DOHH2 (cell line): ENCODE results near the gene SYCP2.

ENCODE experiments used
- H3F3A ChIP-seq: fragments of 200-600 bp; sonication (generic), shearing (Covaris generic); 2 replicates; pipeline ENCODE4 v1.6.0; 2016; ENCODE audit warnings: antibody characterized with exemption, mild to moderate bottlenecking; ENCODE audit not compliant: control insufficient read depth, insufficient read depth
- H3K27ac ChIP-seq: fragments of 200-600 bp; sonication (generic); 2 replicates; pipeline ENCODE4 v1.5.1; 2014; ENCODE audit warnings: low read depth, mild to moderate bottlenecking, low read length, moderate library complexity
- H3K27me3 ChIP-seq: fragments of 200-600 bp; sonication (generic); 2 replicates; pipeline ENCODE4 v1.6.1; 2014; ENCODE audit warnings: mild to moderate bottlenecking, low read length, mixed read lengths; ENCODE audit not compliant: control insufficient read depth
- H3K36me3 ChIP-seq: fragments of 200-600 bp; sonication (generic); 2 replicates; pipeline ENCODE4 v1.6.1; 2014; ENCODE audit warnings: mild to moderate bottlenecking, low read length, moderate library complexity, mixed read lengths; ENCODE audit not compliant: control insufficient read depth
- H3K4me1 ChIP-seq: fragments of 200-600 bp; sonication (generic); 2 replicates; pipeline ENCODE4 v1.6.1; 2014; ENCODE audit warnings: mild to moderate bottlenecking, low read length, mixed read lengths; ENCODE audit not compliant: control insufficient read depth
- H3K4me2 ChIP-seq: fragments of 200-600 bp; sonication (generic); 2 replicates; pipeline ENCODE4 v1.6.0; 2014; ENCODE audit warnings: mild to moderate bottlenecking, low read length, moderate library complexity
- H3K4me3 ChIP-seq: fragments of 200-600 bp; sonication (generic); 2 replicates; pipeline ENCODE4 v1.5.1; 2014; ENCODE audit warnings: mild to moderate bottlenecking, low read length, mixed read lengths
- H3K79me2 ChIP-seq: fragments of 200-600 bp; sonication (generic); 2 replicates; pipeline ENCODE4 v1.6.1; 2014; ENCODE audit warnings: mild to moderate bottlenecking, low read length, mixed read lengths; ENCODE audit not compliant: control insufficient read depth
- H3K9me2 ChIP-seq: fragments of 200-600 bp; sonication (generic); replicated peaks from 2 replicates; pipeline ENCODE4 v1.6.1; 2014; ENCODE audit warnings: mild to moderate bottlenecking, low read length, mixed read lengths; ENCODE audit not compliant: control insufficient read depth
- H3K9me3 ChIP-seq: fragments of 200-600 bp; sonication (generic); 2 replicates; pipeline ENCODE4 v1.6.1; 2014; ENCODE audit warnings: antibody characterized with exemption, low read length, mixed read lengths; ENCODE audit not compliant: control insufficient read depth, insufficient read depth
- H4K20me1 ChIP-seq: fragments of 200-600 bp; sonication (generic); 2 replicates; pipeline ENCODE4 v1.6.0; 2014; ENCODE audit warnings: low read depth, mild to moderate bottlenecking, antibody characterized with exemption, low read length, moderate library complexity; ENCODE audit not compliant: control insufficient read depth, insufficient read depth
- EZH2phosphoT487 ChIP-seq: fragments of 200-600 bp; sonication (generic); IDR thresholded peaks from 2 replicates; pipeline ENCODE4 v1.6.1; 2017; ENCODE audit warnings: borderline replicate concordance, mild to moderate bottlenecking, antibody characterized with exemption, low read length, moderate library complexity, mixed read lengths
- TF ChIP-seq, protein P1 (sequence below): fragments of 200-600 bp; sonication (generic); IDR thresholded peaks from one replicate; pipeline ENCODE4 v1.5.1; 2014; ENCODE audit warnings: antibody characterized with exemption, mild to moderate bottlenecking, low read depth, low read length; ENCODE audit not compliant: poor library complexity, severe bottlenecking

SYCP2 gene

DNA sequence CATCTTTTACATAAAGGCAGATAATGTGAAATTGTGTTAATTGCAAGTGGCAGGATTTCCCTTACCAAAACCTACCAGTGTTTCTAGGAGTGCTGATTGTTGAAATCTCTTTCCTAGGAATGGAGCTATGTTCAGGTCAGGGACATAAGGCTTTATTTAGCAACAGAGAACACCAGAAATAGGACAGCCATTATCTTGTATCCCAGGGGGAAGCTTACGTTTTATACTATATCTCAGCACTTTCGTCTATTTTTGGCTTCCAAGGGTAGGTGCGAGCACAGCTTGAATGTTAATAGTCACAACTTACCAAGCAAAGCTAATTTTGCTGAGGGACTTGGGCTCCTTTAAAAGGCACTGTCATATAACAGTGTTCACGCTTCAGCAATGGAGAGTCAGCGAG is 94.0 kb downstream of the SYCP2 start:
- Histone ChIP-seq H3K27me3 (peaks cover 29% of the 10 kb centered on the region), H3K9me2 (no peaks in the 10 kb centered on the region), H3K4me2 (no peak overlapping the region), H3F3A (no peaks in the 10 kb centered on the region), H4K20me1 (no peaks in the 10 kb centered on the region), H3K9me3 (no peaks in the 10 kb centered on the region), H3K4me1 (no peaks in the 10 kb centered on the region), H3K27ac (no peak overlapping the region), H3K79me2 (no peaks in the 10 kb centered on the region), H3K4me3 (no peak overlapping the region), H3K36me3 (no peaks in the 10 kb centered on the region)
- no peak for TF ChIP-seq EZH2phosphoT487
- TF ChIP-seq, protein P1, sequence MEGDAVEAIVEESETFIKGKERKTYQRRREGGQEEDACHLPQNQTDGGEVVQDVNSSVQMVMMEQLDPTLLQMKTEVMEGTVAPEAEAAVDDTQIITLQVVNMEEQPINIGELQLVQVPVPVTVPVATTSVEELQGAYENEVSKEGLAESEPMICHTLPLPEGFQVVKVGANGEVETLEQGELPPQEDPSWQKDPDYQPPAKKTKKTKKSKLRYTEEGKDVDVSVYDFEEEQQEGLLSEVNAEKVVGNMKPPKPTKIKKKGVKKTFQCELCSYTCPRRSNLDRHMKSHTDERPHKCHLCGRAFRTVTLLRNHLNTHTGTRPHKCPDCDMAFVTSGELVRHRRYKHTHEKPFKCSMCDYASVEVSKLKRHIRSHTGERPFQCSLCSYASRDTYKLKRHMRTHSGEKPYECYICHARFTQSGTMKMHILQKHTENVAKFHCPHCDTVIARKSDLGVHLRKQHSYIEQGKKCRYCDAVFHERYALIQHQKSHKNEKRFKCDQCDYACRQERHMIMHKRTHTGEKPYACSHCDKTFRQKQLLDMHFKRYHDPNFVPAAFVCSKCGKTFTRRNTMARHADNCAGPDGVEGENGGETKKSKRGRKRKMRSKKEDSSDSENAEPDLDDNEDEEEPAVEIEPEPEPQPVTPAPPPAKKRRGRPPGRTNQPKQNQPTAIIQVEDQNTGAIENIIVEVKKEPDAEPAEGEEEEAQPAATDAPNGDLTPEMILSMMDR = no peak

DNA sequence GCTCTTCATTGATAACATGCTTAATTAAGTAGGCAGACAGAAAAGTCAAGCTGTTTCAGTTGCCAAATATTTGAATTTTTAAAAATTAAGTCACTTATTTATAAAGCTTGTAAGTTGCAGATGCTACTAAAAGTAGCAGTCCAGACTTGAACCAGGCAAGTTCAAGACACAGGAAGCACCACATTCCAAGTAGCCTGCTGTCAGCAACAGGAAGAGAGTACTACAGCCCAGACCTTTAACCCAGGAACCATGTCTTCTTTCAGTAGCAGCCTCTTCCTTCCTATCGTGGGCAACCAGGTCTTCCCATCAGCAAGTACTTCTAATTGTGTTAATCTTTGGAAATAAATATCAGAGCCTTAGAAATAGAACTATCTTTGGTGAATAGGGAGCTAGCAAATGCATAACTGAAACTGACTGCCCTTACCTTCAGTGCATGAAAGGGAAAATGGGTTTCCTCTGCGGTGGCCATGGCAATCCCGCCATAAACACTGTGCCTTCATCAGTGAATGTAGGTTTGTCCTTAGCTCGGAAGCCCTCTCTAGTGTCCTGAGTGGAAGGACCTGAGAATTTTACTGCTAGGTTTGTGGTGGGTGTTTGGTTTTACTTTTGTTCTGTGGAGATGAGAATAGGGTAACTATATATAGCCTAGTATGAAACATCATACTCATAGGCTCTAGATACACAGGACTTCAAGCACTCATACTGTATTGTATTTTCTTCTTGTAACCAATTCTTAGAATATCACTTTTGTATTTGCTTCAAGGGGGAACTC is 95.6 kb downstream of the SYCP2 start:
- Histone ChIP-seq H3K4me1 (no peaks in the 10 kb centered on the region), H3K27me3 (peaks cover 29% of the 10 kb centered on the region), H3F3A (no peaks in the 10 kb centered on the region), H3K9me2 (no peaks in the 10 kb centered on the region), H3K4me3 (no peak overlapping the region), H3K4me2 (no peak overlapping the region), H3K27ac (no peak overlapping the region), H3K9me3 (no peaks in the 10 kb centered on the region), H3K79me2 (no peaks in the 10 kb centered on the region), H3K36me3 (no peaks in the 10 kb centered on the region), H4K20me1 (no peaks in the 10 kb centered on the region)
- TF ChIP-seq, protein P1 = no peak
- TF ChIP-seq EZH2phosphoT487 = no peak

- Histone ChIP-seq H3F3A (no peaks in the 10 kb centered on the region), H3K27ac (no peak overlapping the region), H3K79me2 (no peaks in the 10 kb centered on the region), H3K9me2 (no peaks in the 10 kb centered on the region), H3K4me3 (no peak overlapping the region), H3K36me3 (no peaks in the 10 kb centered on the region), H3K4me1 (no peaks in the 10 kb centered on the region), H3K27me3 (peaks cover 28% of the 10 kb centered on the region), H3K9me3 (no peaks in the 10 kb centered on the region), H3K4me2 (no peak overlapping the region), H4K20me1 (no peaks in the 10 kb centered on the region)
- TF ChIP-seq EZH2phosphoT487 = no peak
- TF ChIP-seq, protein P1 = no peak
These were observed 96.7 kb downstream of the SYCP2 start for GRCh38 chr20:59836767-59837166.
